ENCODE measurements around the gene MAPKAPK5.
"Not testable (repeated sequence)": the region's sequence is repeated elsewhere in the genome, so short reads cannot be mapped to it uniquely, and the experiment has no call there.

MAPKAPK5 gene

DNA sequence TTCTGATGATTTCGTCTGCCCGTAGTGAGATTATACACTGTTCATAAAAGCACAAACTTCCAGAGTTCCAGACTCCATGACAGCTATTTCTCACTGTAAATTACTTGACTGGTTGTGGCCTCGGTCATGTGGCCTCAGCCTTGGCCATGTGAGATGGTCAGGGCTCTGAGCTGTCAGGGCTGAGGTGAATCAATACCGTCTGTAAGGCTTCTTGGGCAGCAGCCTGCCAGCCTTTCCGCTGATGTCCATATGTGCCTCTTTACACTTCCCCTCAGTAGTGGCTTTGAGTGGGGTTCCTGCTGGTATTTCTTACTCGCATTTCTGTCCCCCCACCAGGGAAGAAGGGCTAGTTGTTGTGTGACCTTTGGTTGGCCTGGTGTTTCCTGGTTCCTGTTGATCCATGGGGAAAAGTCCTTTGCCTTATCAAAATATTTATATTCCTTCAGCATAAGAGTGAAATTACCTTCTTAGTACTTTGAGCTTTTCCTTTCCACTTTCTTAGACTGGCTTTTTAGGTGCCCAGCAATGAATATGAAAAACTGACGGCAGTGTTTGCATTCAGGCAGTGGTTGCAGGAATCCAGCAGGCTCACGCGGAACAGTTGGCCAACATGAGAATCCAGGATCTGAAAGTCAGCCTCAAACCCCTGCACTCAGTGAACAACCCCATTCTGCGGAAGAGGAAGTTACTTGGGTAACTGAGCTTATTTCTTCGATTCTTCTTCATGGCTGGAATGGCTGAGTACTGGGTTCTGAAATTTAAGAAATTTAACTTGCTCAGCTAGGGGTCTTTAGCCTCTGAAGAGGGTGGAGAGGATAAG is 46.1 kb downstream of the MAPKAPK5 start:
- no peak for DNase-seq

DNA sequence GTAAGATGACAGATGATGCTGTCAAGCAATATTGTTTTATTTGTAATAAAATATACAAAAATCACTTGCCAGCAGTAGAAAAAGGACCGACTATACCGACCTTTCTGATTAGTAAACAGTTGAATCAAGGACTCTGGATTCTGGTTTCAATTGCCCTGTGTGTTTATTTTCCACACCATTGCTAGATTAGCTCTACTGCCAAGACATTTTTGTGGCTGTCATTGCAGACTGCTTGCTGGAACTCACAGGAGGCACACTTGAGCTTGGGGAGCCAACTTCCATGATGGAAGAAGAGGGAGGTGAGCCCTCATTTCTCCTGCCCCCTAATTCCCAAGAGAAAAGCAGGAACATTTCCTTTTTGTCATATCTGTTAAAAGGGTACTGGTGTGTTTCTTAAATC is 51.3 kb downstream of the MAPKAPK5 start:
- no peak for DNase-seq

DNA sequence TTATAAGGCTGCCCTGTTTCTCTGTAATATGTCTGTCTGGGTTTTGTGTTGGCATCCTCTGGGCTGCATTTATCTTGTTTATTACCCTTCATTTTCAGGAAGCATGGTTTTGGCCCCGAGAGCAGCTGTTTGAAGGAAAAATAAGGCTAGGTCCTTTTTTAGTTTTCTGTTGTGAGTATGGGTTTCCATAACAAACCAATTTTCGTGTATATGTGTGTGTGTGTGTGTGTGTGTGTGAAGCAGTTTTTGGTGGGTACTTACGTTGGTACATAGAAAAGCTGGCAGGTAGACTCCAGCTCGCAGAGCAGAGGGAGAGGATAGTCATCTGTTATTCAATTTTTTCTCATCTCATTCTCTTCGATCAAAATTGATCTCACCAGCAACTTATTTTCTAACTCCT is 52.5 kb downstream of the MAPKAPK5 start:
- no peak for DNase-seq

DNA sequence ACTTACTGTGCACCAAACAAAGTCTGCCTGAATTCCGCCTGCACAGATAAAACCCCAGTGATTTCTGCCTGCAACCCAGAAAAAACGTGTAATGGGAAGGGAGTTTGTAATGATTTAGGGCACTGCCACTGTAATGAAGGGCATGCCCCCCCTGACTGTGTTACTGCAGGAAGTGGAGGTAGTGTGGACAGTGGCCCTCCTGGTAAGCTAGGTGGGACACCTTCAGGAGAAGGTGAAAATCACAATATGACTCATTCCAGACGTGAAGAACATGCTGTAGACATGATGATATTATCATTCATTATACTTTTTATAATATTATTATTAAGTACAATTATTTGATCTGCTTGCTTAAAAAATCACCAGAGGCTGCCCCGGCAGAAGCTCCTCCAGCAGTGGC is 59.2 kb downstream of the MAPKAPK5 start:
- DNase-seq = no peak

DNA sequence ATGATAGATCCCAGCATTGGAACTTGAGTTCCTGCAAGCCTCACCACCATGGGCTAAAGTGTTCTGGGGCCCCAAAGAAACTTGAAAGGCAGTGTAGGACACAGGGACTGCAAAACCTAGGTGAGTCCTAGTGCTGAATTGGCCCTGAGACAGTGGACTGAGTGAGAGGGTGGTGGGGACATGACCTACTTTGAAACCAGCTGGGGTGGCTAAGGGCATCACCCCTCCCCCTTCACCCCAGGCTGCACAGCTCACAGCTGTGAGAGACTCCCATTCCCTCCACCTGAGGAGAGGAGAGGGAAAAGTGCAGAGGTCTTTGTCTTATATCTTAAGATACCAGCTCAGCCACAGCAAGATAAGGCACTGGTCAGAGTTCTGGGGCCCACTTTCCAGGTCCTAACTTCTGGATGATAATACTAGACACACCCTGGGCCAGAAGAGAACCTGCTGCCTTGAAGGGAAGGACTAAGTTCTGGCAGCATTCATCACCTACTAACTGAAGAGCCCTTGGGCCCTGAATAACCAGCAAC is 62.5 kb downstream of the MAPKAPK5 start:
- no peak for DNase-seq

DNA sequence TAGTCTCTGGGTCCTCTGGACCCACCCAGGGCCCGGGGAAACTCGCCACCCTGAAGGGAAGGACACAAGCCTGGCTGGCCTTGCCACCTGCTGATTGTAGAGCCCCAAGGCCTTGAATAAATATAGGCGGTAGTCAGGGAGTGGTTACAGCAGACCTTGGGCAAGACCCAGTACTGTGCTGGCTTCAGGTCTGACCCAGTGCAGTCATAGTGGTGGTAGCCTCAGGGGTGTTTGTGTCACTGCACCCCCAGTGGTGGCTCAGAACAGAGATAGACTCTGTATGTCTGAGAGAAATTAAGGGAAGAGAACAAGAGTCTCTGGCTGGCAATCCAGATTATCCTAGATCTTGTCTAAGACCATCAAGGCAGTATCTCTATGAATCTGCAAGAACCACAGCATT is 63.5 kb downstream of the MAPKAPK5 start:
- DNase-seq = no peak

DNA sequence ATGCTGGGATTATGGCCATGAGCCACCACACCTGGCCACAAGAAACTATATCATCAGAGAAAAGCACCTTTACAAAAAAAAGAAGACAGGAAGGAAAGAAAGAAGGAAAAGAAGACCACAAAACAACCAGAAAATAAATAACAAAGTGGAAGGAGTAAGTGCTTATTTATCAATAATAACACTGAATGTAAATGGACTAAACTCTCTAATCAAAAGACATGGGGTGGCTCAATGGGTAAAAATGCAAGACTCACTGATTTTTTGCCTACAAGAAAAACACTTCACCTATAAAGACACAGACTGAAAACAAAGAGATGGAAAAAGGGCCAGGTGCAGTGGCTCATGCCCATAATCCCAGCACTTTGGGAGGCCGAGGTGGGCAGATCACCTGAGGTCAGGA is 65.7 kb downstream of the MAPKAPK5 start:
- DNase-seq = no peak

DNA sequence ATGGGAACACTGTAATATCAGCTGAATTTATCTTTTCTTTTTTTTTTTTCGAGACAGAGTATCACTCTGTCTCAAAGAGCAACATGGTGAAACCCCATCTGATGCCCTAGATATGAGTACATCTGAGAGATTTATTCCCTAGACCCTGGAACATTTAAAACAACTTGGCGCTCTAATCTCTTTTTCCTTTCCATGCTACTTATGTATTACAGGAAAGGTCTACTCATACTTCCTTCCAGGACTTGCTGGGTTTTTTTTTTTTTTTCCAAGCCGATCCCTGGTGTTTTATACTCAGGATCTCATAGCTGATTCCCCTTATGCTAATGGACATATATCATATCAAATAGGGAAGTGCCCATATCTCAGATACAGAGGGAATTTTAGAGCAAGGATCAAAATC is 83.1 kb downstream of the MAPKAPK5 start:
- DNase-seq = no peak

DNA sequence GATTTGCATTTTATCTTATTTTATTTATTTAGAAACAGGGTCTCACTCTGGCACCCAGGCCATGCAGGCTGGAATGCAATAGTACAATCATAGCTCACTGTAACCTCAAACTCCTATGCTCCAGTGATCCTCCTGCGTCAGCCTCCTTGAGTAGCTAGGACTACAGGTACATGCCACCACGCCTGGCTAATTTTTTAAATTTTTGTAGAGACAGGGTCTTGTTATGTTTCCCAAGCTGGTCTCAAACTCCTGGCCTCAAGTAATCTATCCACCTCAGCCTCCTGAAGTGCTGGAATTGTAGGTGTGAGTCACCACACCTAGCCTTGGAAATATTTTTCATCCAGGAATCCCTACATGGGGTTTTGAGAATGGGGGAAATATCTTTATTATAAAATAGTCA is 84.6 kb downstream of the MAPKAPK5 start:
- no peak for DNase-seq

DNA sequence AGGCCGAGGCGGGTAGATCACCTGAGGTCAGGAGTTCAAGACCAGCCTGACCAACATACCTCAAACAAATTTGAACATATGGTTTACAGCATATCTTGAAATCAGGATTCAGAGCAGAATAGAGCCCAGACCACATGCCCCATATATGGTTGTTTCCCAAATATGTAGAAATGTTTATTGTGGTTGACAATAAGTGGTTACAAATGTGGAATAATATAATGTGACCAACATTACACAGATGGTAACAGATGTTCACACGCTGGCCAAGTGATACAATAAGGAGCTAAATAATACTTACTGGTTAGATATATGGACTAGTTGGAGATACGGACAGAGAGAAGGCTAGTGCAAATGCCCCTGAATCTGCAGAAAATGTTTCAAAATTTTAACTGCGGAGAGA is 85.3 kb downstream of the MAPKAPK5 start:
- no peak for DNase-seq

DNA sequence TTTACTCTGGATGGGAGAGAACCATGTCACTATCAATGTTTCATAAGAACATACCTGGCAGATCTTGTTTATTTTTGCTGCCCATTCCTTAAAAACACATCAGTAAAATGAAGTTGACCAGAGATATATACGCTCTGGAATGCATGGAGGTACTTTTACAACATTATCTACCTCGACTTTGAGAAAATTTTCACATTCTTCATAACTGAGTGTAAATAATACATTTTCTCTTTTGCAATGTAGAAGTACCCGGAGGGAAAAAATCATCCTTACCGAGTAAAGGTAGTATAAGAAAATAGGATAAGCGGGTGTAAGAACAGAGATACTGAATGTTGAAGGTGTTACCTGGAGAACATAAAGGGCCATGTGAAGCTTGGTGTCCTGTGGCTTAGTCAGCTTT is 90.2 kb downstream of the MAPKAPK5 start:
- no peak for DNase-seq

DNA sequence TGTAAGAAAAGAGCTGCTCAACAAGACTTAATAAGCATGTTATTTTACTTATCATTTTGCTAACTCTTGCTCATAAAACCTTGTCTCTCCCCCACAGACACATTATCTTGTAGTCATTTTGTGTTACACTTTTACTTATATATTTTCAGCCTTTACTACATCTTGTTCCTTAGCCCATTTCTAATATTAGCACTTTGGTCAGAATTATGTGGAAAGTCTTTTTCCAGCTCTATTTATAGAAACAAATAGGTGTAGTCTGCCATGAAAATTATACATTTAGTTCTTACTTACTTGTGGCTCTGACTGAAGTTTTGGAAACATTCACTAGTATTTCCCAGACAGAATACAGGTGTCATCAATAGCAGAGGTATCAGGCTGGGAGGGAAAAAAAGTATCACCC is 94.8 kb downstream of the MAPKAPK5 start:
- DNase-seq = no peak

DNA sequence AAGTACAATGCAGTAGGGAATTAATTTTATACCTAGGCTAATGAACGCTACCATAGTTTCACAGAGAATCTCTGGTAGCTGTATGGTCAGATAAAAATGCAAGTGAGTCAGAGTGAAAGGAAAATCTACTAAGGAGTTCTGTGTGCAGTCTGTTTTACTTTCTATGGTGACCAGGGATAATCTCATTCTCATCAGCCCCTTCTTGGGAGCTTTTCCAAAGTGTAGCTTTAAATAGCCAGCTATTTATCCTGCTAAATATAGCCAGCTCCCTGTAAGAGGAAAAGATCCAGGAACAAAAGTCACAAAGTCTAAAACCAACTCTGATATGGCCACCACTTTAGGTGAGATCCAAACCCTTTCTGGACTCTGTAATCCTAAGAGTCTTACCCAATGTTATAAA is 95.4 kb downstream of the MAPKAPK5 start:
- no peak for DNase-seq

DNA sequence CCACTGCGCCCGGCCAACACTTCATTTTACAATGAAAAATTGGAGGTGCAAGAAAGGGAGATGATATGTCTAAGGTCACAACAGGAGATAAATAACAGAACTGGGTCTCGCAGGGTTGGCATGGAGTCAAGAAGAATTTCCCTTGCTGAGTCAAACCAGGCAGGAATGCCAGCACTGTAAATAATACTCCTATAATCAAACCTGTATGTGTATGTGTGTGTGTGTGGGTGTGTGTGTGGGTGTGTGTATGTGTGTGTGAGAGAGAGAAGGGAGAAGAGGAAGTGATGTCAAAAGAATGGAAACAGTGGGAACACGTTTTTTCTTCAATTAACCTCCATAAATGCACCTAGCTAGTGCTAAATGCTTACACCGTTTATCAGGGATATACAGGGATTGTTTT is 100.5 kb downstream of the MAPKAPK5 start:
- no peak for DNase-seq

DNA sequence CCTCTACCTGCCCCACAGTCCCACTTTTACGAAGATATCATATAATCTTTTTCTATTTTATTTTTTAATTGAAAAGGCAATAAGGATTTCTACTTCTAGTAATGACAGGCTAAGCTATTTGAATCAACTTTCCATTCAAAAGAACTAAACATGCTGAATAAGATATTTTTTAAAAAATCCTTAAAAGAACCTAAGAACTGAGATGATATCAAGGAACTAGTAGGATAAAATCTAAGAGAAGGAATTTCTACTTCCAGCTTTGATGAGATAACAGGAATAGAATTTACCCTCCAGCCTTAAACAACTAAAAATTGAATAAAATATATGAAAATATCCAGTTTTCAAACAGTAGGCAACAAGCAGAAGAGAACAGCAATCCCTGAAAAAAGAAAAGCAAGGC is 101.9 kb downstream of the MAPKAPK5 start:
- no peak for DNase-seq

DNA sequence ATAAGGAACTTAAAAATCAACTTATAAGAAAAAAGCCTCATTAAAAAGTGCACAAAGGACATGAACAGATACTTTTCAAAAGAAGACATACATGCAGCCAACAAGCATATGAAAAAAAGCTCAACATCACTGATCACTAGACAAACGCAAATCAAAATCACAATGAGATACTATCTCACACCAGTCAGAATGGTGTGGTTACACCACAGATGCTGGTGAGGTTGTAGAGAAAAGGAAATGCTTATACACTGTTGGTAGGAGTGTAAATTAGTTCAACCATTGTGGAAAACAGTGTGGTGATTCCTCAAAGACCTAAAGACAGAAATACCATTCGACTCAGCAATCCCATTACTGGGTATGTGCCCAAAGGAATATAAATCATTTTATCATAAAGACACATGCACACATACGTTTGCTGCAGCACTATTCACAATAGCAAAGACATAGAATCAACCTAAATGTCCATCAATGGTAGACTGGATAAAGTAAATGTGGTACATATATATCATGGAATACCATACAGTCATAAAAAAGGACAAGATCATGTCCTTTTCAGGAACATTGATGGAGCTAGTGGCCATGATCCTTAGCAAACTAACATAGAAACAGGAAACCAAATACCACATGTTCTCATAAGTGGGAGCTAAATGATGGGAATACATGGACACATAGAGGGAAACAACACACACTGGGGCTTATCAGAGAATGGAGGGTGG is 109.1 kb downstream of the MAPKAPK5 start:
- not testable (repeated sequence) for DNase-seq
